HCT116 (cell line): ENCODE measurements around the gene CTNND1. TPM values are rescaled to one million over a fixed set of nuclear protein-coding genes. Genes with fewer than 3 reads are reported as not detected.

ENCODE experiments used
- ATAC-seq: fragments of 200-7000 bp; cut with Tn5 transposase; 2 replicates; pipeline ENCODE4 v1.9.1; 2020; ENCODE audit warnings: mild to moderate bottlenecking, moderate library complexity
- BruUV-seq: library from RNA; stranded (reverse); fragments of 400-500 nt; replicated peaks from 2 replicates; lab custom pipeline; 2021; lab: Mats Ljungman, UMichigan
- CTCF ChIA-PET: fragments of 300-600 bp; sonication (Branson Sonifier 250); formaldehyde crosslinking; loops from one replicate; lab custom pipeline; 2021; ENCODE audit warnings: antibody characterized with exemption; lab: Charles Lee
- POLR2A ChIA-PET: fragments of 300-600, 350-600 bp; sonication (Branson Sonifier 250); formaldehyde crosslinking; loops from one replicate; lab custom pipeline; 2021; ENCODE audit warnings: antibody characterized with exemption; lab: Charles Lee
- RAD21 ChIA-PET, 2 experiments: fragments of 300-600 bp; sonication (Branson Sonifier 250); formaldehyde crosslinking; loops; one replicate each; lab custom pipeline; 2023; ENCODE audit warnings: low total read pairs in 2 of 2; ENCODE audit not compliant: uncharacterized antibody in 2 of 2, unreplicated experiment in 2 of 2, low non-redundant PET in 1 of 2; lab: Charles Lee
- DNase-seq: peaks from one replicate; pipeline ENCODE4 v3.0.0-alpha.2; 2010; ENCODE audit warnings: low read depth, low spot score
- H2AFZ ChIP-seq: fragments of 200-600 bp; shearing (Covaris generic), sonication (generic); 2 replicates; pipeline ENCODE4 v1.6.1; 2017; ENCODE audit warnings: low read depth, mixed run types, mixed read lengths, antibody characterized with exemption, low read length; ENCODE audit not compliant: poor library complexity, severe bottlenecking
- H3K27ac ChIP-seq: 2 replicates; pipeline ENCODE4 v1.5.1; 2012; ENCODE audit warnings: low read depth, low read length
- H3K27me3 ChIP-seq: fragments of 200-600 bp; sonication (generic); 2 replicates; pipeline ENCODE4 v1.6.1; 2016; ENCODE audit warnings: mixed run types, low read length, mixed read lengths; ENCODE audit not compliant: insufficient read depth
- H3K36me3 ChIP-seq, 2 experiments: fragments of 200-500 bp in 1 of 2; fragments of 200-600 bp in 1 of 2; sonication (Bioruptor generic) in 1 of 2; sonication (generic) in 1 of 2; 2 replicates each; pipeline versions ENCODE4 v1.5.1 to v1.6.1; 2014 to 2016; ENCODE audit warnings: low read length in 2 of 2, inconsistent platforms in 1 of 2, mixed read lengths in 1 of 2, mixed run types in 1 of 2; ENCODE audit not compliant: insufficient read depth in 2 of 2, control insufficient read depth in 1 of 2
- H3K4me1 ChIP-seq, 2 experiments: fragments of 200-600 bp in 1 of 2; sonication (generic) in 1 of 2; 2 replicates each; pipeline versions ENCODE4 v1.5.1 to v1.6.1; 2012 to 2017; ENCODE audit warnings: low read length in 2 of 2, inconsistent platforms in 1 of 2, mild to moderate bottlenecking in 1 of 2, mixed read lengths in 1 of 2, mixed run types in 1 of 2, moderate library complexity in 1 of 2; ENCODE audit not compliant: insufficient read depth in 2 of 2, control insufficient read depth in 1 of 2
- H3K4me2 ChIP-seq: fragments of 200-600 bp; sonication (generic); 2 replicates; pipeline ENCODE4 v1.6.1; 2017; ENCODE audit warnings: mixed run types, low read length, mixed read lengths
- H3K4me3 ChIP-seq, 2 experiments: fragments of 200-600 bp in 1 of 2; sonication (generic) in 1 of 2; replicated peaks in 1 of 2; 2 replicates each; pipeline ENCODE4 v1.5.1; 2011 to 2016; ENCODE audit warnings: low read length in 2 of 2, control low read depth in 1 of 2, low read depth in 1 of 2, mild to moderate bottlenecking in 1 of 2, mixed read lengths in 1 of 2, mixed run types in 1 of 2
- H3K79me2 ChIP-seq: fragments of 200-600 bp; sonication (generic); 2 replicates; pipeline ENCODE4 v1.6.1; 2017; ENCODE audit warnings: mild to moderate bottlenecking, mixed run types, low read length, moderate library complexity, mixed read lengths; ENCODE audit not compliant: insufficient read depth
- H3K9ac ChIP-seq: fragments of 200-600 bp; sonication (generic); 2 replicates; pipeline ENCODE4 v1.6.1; 2016; ENCODE audit warnings: low read length, mixed read lengths
- H3K9me2 ChIP-seq: fragments of 200-600 bp; sonication (generic), shearing (Covaris generic); 2 replicates; pipeline ENCODE4 v1.6.1; 2017; ENCODE audit warnings: mixed run types, mild to moderate bottlenecking, moderate library complexity; ENCODE audit not compliant: insufficient read depth
- H3K9me3 ChIP-seq, 2 experiments: fragments of 200-500 bp in 1 of 2; fragments of 200-600 bp in 1 of 2; sonication (Bioruptor generic) in 1 of 2; sonication (generic) in 1 of 2; 2 replicates each; pipeline ENCODE4 v1.6.1; 2014 to 2017; ENCODE audit warnings: low read length in 2 of 2, mixed read lengths in 2 of 2, inconsistent platforms in 1 of 2, low read depth in 1 of 2, mild to moderate bottlenecking in 1 of 2, mixed run types in 1 of 2, moderate library complexity in 1 of 2; ENCODE audit not compliant: control insufficient read depth in 1 of 2, insufficient read depth in 1 of 2
- H4K20me1 ChIP-seq: fragments of 200-600 bp; sonication (generic), shearing (Covaris generic); 2 replicates; pipeline ENCODE4 v1.6.1; 2017; ENCODE audit warnings: mixed run types, mild to moderate bottlenecking, moderate library complexity; ENCODE audit not compliant: insufficient read depth
- ATF3 ChIP-seq: IDR thresholded peaks from 2 replicates; pipeline ENCODE4 v1.6.1; 2012
- CBX3 ChIP-seq: IDR thresholded peaks from 2 replicates; pipeline ENCODE4 v1.6.1; 2012; ENCODE audit warnings: low read depth
- EGR1 ChIP-seq: IDR thresholded peaks from 2 replicates; pipeline ENCODE4 v1.6.1; 2012; ENCODE audit warnings: low read depth
- EZH2phosphoT487 ChIP-seq: fragments of 200-600 bp; IDR thresholded peaks from 2 replicates; pipeline ENCODE4 v1.6.1; 2018; ENCODE audit warnings: antibody characterized with exemption, borderline replicate concordance
- JUND ChIP-seq: IDR thresholded peaks from 2 replicates; pipeline ENCODE4 v1.6.1; 2012
- POLR2A ChIP-seq: IDR thresholded peaks from 2 replicates; pipeline ENCODE4 v1.7.0; 2011; ENCODE audit warnings: borderline replicate concordance; ENCODE audit not compliant: insufficient read depth, insufficient read length; ENCODE audit errors: extremely low read depth
- RAD21 ChIP-seq: IDR thresholded peaks from 2 replicates; pipeline ENCODE4 v1.6.1; 2012; ENCODE audit warnings: low read depth, mild to moderate bottlenecking
- SP1 ChIP-seq: IDR thresholded peaks from 2 replicates; pipeline ENCODE4 v1.6.1; 2012; ENCODE audit warnings: low read depth
- YY1 ChIP-seq: IDR thresholded peaks from 2 replicates; pipeline ENCODE4 v1.6.1; 2011; ENCODE audit warnings: low read length, low read depth, moderate library complexity, mild to moderate bottlenecking; ENCODE audit not compliant: insufficient replicate concordance; ENCODE audit errors: extremely low read depth
- intact Hi-C: fragments of 100-400 bp; cut with micrococcal nuclease; formaldehyde crosslinking; loops from 2 replicates; pipeline ENCODE4 v1.10.0; 2022
- total RNA-seq: library from RNA; stranded (reverse); gene quantifications from one replicate; pipeline ENCODE4 v1.2.1, GENCODE V29; 2021; ENCODE audit not compliant: unreplicated experiment

CTNND1 gene
- total RNA-seq, 1 experiment from 2014 or later, result 157 TPM

GRCh38 chr11:57741132-57742086 is 20.2 kb upstream of the CTNND1 start, which contains the start of gene SELENOH (continued):
- TF ChIP-seq ATF3 (no peak; the same call in 1 of the 2 replicates), POLR2A (peak; percentile 62), CBX3 (peak; percentile 99), YY1 (peak; percentile 65), EZH2phosphoT487 (no peak), EGR1 (peak; percentile 63; the same call in 1 of the 2 replicates), JUND (peak; percentile 62)

GRCh38 chr11:57742087-57742452 is 19.5 kb upstream of the CTNND1 start:
- no peak overlapping the region for H2AFZ ChIP-seq
- no peaks in the 10 kb centered on the region for H4K20me1 ChIP-seq
- peak overlapping the region; percentile 82 for H3K4me2 ChIP-seq
- no peaks in the 10 kb centered on the region for H3K9me3 ChIP-seq
- no peaks in the 10 kb centered on the region for H3K9me2 ChIP-seq
- H3K79me2 ChIP-seq, result peaks cover 43% of the 10 kb centered on the region
- intact Hi-C loops, result loop anchor here (5.0 kb wide), 1 partner anchor 770 kb away; no protein-coding TSS in a partner anchor
- ChIA-PET CTCF (interaction anchor here (0.6 to 1.7 kb wide), 4 partner anchors 10 to 761 kb away, joined by 3 to 13 read pairs (median 4); partner anchors contain the start of gene BTBD18), RAD21 (interaction anchor here in 1 of 2 experiments (1.3 kb wide), 1 partner anchor 59 kb away, joined by 3 read pairs; no protein-coding TSS in a partner anchor), POLR2A (interaction anchor here (1.1 to 1.5 kb wide), 6 partner anchors 10 to 58 kb away, joined by 3 to 10 read pairs (median 6); partner anchors contain the start of genes BTBD18, MED19 and TMX2)
- TF ChIP-seq SP1 (no peak), EZH2phosphoT487 (no peak), RAD21 (no peak)
- ATAC-seq, result no peak
- no peak for DNase-seq
- H3K9ac ChIP-seq, result peak overlapping the region; percentile 96
- peak overlapping the region; percentile 95 to 97 for H3K4me3 ChIP-seq
- H3K27ac ChIP-seq, result peak overlapping the region; percentile 76
- H3K4me1 ChIP-seq, result peaks cover 0 to 17% of the 10 kb centered on the region in 2 experiments; a peak in 2 of 4 replicates
- BruUV-seq, result TSS peak; percentile 62
- peaks cover 18 to 49% of the 10 kb centered on the region in 2 experiments for H3K36me3 ChIP-seq
- no peaks in the 10 kb centered on the region for H3K27me3 ChIP-seq
